GM12801 (cell line): ENCODE results near the gene SH2D6.

Source experiments
- TF ChIP-seq, protein P1 (sequence below): IDR thresholded peaks from one replicate; pipeline ENCODE4 v1.5.1; 2011; ENCODE audit warnings: control low read depth; ENCODE audit not compliant: insufficient read length; ENCODE audit errors: extremely low read depth

Gene SH2D6

DNA sequence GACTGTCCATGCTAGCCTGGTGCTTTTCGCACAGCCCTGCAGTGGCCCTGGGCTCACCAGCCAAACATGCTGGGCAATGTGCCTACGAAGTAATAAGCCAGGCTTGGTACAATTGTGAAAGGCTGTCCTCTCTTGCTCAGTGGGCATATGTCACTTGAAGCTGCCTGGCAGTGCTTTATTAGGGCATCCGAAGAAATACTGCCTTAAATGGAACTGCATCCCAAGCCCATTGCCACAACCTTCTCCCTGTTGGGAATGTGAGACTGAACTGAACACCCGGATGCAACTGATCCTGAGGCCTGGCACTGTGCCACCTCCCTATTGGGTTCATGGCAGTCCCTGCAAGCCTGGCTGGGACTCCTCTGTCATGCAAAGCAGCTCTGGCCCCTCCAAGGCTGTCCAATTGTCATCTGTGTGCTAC, 24.2 kb upstream of the SH2D6 start:
- TF ChIP-seq, protein P1, sequence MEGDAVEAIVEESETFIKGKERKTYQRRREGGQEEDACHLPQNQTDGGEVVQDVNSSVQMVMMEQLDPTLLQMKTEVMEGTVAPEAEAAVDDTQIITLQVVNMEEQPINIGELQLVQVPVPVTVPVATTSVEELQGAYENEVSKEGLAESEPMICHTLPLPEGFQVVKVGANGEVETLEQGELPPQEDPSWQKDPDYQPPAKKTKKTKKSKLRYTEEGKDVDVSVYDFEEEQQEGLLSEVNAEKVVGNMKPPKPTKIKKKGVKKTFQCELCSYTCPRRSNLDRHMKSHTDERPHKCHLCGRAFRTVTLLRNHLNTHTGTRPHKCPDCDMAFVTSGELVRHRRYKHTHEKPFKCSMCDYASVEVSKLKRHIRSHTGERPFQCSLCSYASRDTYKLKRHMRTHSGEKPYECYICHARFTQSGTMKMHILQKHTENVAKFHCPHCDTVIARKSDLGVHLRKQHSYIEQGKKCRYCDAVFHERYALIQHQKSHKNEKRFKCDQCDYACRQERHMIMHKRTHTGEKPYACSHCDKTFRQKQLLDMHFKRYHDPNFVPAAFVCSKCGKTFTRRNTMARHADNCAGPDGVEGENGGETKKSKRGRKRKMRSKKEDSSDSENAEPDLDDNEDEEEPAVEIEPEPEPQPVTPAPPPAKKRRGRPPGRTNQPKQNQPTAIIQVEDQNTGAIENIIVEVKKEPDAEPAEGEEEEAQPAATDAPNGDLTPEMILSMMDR, result no peak

DNA sequence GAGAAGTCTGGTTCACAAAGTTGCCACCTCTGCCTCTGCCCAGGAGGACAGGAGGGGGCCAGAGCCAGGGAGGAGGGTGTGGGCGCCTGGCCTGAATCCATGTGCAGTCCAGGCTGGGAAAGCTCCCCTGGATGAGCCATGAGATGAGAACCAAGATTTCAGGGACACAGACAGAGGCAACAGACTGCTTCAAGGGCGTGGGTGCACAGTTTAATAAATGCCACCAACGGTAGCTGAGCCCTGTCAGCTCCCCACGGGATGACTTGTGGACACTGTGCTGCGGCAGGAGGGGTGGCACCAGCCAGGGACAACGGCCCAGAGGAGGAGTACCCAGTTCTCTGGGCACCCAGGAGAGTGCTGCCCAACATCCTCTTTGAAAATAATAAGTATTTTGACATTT, 23.5 kb upstream of the SH2D6 start:
- TF ChIP-seq, protein P1, result no peak

DNA sequence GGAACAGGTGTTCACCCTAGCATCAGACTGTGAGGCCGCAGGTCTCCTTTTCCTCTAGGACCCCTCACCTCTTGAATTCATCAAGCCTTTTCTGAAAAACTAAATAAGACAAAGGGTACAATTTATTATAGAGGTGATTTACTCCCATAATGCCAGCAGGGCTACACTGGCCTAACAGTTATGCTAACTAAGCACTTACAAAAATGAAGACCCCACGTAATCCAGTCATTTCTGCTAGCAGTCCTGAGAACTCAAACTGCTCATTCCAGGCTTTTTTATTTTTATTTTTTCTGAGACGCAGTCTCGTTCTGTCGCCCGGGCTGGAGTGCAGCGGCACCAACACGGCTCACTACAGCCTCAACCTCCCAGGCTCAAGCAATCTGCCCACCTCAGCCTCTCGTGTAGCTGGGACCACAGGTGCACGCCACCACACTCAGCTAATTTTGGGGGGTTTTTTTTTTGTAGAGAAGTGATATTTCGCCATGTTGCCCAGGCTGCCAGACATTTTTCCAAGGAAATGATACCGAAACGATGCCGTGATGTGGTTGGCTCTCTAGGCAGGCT, 22.5 kb upstream of the SH2D6 start:
- TF ChIP-seq, protein P1, result no peak

DNA sequence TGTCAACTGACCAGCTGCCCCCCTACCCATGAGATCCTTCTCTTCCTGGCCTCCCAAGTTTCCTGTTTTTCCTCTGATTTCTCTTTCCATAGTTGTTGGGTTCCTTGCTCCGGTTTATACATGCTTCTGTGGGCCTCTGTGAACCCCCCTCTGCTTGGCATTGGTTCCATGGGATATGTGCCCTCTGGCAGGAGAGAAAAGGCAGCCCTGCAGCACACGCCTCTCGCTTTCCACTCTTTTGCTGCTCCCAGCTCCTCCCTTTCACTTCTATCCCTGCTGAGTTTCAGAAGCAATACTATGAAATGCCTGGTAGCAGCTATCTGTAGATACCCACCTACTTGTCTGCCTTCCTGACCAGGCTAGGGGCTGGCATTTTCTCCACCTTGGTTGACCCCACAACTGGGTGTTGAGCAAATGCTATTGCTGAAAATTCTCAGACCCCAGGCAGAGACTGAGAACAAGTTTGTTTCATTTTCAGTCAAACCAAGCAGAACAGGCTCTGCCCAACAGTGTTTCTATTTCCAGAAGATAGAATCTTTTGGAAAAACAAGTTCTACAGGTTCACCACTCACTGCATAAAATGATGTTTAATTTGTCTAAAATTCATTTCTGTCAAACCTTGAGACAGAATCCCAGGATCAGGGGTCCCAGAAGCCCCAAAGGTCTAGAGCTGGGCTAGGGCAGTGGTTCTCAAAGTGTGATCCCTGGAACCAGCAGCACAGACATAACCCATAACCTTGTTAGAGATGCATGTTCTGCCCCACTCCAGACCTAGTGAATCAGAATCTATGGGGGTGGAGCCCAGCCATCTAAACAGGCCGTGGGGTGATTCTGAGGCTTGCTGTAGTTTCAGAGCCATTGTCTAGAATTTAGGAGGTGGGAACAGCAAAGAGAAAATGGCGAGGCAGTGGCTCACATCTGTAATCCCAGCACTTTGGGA, 21.7 kb upstream of the SH2D6 start:
- TF ChIP-seq, protein P1, result no peak

DNA sequence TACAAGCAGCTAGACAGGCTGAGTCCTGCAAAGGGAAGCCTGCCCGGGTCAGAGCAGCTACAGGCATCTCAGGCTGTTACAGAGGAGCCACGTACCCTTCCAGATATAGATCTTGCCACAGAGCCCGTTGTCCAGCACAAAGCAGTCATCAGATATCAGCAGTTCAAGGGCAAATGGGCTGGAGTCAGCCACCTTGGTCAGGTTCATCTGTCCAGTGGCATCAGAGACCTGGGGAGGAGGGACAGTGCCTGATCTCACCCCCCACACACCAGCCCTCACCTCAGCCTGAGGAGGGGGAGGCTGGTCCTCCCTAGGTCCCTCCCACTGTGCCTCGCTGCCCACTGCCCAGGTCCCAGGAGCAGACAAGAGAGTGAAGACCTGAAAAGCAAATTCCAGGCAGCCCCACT, 20.6 kb upstream of the SH2D6 start:
- TF ChIP-seq, protein P1, result no peak

DNA sequence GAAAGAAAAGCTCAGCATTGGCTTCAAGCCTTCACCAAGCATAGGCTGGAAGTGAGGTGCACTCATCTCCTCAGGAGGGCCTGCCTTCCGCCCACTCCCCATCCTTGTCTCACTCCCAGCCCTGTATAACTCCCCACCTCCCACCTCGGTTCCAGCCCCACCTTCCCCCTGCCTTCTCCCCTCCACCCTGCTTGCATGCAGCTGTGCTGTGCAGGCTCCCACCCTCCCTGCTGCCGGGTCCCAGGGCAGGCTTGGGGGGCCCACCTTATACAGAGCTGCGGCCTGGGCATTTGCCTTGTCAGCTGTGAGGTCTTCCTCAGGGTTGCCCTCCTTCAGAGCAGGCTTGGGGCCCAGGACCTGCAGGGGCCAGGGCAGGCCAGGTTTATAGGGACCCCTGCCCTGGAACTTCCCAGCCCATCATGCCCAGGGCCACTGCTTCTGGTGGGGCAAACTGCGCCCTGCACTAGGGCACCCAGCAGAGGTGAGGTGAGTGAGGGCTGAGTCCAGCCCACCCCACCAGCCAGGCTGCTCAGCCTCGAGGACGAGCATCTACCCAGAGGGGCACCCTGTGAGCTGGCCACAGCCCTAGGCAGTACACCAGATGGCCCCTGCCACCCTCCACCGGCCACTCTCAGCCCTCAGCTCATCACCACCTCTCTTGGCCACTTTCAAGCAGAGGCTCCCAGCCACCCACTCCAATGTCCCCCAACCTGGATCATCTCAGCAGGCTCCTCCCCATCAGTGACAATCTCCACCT, 19.9 kb upstream of the SH2D6 start:
- TF ChIP-seq, protein P1, result no peak

DNA sequence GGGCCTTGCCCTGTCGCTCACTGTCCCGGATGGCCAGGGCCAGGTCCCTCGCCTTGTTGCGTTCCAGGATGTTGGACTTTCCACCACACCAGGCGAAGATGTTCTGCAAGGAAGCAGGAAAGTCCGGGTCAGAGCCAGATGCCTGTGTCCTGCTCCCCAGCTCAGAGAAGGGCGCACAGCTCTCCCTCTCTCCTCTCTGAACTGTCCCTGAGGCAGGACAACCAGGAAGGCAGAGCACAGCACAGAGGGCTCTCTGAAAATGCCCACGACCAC, 19.4 kb upstream of the SH2D6 start:
- TF ChIP-seq, protein P1, result no peak
